AG04449 (cell line): ENCODE data around the gene NCSTN.

ENCODE experiments used
- CTCF ChIA-PET: fragments of 350-600 bp; formaldehyde crosslinking; extraction: SDS; loops from one replicate; lab custom pipeline; 2021; ENCODE audit warnings: antibody characterized with exemption; lab: Yijun Ruan, JAX
- POLR2A ChIA-PET: fragments of 400-600, 350-600 bp; formaldehyde crosslinking; extraction: SDS; loops from one replicate; lab custom pipeline; 2020; ENCODE audit warnings: antibody characterized with exemption, inconsistent platforms; lab: Yijun Ruan, JAX
- DNase-seq: peaks from one replicate; pipeline ENCODE4 v3.0.0-alpha.2; 2010; ENCODE audit warnings: low read depth, low spot score
- H3K4me3 ChIP-seq: 2 replicates; pipeline ENCODE4 v1.5.1; 2011; ENCODE audit warnings: low read depth, mild to moderate bottlenecking, control low read depth, low read length
- TF ChIP-seq, protein P1 (sequence below): IDR thresholded peaks from one replicate; pipeline ENCODE4 v1.5.1; 2011; ENCODE audit warnings: mild to moderate bottlenecking, moderate library complexity, low read length, control low read depth, inconsistent platforms; ENCODE audit not compliant: insufficient read depth; ENCODE audit errors: missing control alignments

Gene NCSTN

DNA sequence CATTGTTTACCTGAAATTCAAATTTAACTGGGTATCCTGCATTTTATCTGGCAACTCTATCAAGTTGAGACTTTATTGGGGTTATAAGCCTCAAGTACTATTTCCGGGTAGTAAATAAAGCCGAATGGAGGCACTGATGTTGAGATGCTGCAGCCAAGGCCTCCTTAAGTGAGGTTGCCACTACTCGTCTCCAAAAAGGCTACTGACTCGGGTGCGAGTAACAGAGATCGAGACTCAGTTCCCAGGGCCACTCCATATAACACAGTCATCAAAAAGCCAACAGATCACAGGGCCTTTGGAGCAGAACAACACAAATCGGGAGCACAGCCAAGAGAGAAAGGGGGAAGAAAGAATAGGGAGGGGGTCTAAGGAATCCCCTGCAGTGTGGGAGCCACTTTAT lies 657 bp upstream of the NCSTN start:
- POLR2A ChIA-PET = no interaction called here
- H3K4me3 ChIP-seq = peak overlapping the region; percentile 93
- DNase-seq = no peak
- CTCF ChIA-PET = interaction anchor here (0.9 to 1.7 kb wide), 4 partner anchors 13 to 257 kb away, joined by 3 to 8 read pairs (median 3); no protein-coding TSS in a partner anchor
- TF ChIP-seq, protein P1, sequence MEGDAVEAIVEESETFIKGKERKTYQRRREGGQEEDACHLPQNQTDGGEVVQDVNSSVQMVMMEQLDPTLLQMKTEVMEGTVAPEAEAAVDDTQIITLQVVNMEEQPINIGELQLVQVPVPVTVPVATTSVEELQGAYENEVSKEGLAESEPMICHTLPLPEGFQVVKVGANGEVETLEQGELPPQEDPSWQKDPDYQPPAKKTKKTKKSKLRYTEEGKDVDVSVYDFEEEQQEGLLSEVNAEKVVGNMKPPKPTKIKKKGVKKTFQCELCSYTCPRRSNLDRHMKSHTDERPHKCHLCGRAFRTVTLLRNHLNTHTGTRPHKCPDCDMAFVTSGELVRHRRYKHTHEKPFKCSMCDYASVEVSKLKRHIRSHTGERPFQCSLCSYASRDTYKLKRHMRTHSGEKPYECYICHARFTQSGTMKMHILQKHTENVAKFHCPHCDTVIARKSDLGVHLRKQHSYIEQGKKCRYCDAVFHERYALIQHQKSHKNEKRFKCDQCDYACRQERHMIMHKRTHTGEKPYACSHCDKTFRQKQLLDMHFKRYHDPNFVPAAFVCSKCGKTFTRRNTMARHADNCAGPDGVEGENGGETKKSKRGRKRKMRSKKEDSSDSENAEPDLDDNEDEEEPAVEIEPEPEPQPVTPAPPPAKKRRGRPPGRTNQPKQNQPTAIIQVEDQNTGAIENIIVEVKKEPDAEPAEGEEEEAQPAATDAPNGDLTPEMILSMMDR = no peak

DNA sequence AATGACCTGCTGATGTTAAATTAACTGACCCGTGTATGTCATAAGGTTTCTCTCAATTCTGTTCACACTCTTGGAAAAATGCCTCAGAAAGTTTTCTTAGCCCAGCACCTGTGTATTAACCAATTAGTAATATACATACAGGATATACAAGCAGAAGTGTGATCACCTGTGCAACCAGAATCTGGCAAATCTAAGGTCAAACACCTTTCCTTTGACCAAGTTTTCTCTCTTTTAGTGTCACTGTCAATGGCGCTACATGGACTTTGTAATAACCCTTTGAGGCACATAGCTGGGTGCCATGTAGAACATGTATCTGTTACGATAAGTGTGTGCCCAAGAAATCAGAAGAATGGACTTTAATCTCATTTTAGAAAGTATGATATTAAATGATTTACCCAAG lies 1.1 kb downstream of the NCSTN start:
- POLR2A ChIA-PET = no interaction called here
- CTCF ChIA-PET = interaction anchor here (1.1 to 2.7 kb wide), 5 partner anchors 10 to 53 kb away, joined by 3 to 23 read pairs (median 4); no protein-coding TSS in a partner anchor
- DNase-seq = no peak
- TF ChIP-seq, protein P1 = no peak
- H3K4me3 ChIP-seq = peak overlapping the region; percentile 93

DNA sequence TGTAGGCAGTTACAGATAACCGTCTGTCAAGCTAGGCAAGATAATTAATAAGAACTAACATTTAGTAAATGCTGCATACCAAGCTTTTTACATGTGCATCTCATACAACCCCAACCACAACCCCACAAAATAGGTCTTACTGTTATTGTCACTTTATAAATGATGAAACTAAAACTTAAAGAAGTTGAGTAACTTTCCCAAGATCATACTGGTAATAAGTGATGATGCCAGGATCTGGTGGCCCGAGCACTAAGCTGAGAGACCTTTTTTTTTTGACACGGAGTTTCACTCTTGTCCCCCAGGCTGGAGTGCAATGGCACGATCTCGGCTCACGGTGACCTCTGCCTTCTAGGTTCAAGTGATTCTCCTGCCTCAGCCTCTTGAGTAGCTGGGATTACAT lies 1.8 kb downstream of the NCSTN start:
- CTCF ChIA-PET = interaction anchor here (0.9 to 2.7 kb wide), 5 partner anchors 9 to 152 kb away, joined by 3 to 23 read pairs (median 3); no protein-coding TSS in a partner anchor
- POLR2A ChIA-PET = no interaction called here
- no peak for DNase-seq
- TF ChIP-seq, protein P1 = no peak
- no peak overlapping the region for H3K4me3 ChIP-seq

DNA sequence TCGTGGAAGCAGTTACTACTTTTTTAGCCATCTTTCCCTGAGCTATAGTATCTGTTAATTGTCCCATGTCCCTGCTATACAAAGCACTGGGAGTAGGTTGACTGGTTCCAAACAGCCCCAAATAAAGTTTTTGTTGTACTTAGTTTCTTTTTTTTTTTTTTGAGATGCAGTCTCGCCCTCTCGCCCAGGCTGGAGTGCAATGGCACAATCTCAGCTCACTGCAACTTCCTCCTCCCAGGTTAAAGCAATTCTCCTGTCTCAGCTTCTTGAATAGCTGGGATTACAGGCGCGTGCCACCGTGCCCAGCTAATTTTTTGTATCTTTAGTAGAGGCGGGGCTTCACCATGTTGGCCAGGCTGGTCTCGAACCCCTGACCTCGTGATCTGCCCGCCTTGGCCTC lies 3.3 kb downstream of the NCSTN start:
- POLR2A ChIA-PET = no interaction called here
- CTCF ChIA-PET = interaction anchor here (0.8 to 1.8 kb wide), 5 partner anchors 9 to 153 kb away, joined by 3 to 11 read pairs (median 3); no protein-coding TSS in a partner anchor
- no peak overlapping the region for H3K4me3 ChIP-seq
- TF ChIP-seq, protein P1 = no peak
- no peak for DNase-seq

DNA sequence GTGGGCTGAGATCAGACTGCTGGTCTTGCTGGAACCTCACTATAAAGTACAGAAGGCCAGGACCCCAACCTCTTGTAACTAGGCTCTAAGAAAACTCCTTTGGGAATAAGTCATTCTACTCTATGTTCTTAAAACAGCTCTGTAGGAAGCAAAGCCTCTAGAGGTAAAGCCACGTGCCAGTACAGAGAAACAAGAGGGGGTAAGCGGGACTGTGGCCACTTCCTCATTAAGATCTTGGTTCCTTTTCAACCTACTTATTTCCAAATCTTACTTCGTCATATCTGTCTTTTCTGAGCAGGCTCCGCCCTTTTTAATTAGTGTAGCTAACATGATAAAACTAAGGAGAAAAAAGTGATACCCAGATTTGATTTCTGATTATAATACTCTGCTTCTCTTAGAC lies 3.8 kb downstream of the NCSTN start:
- DNase-seq = no peak
- ChIA-PET CTCF (interaction anchor here (0.8 to 1.8 kb wide), 5 partner anchors 8 to 153 kb away, joined by 3 to 11 read pairs (median 3); no protein-coding TSS in a partner anchor), POLR2A (no interaction called here)
- H3K4me3 ChIP-seq = no peak overlapping the region
- TF ChIP-seq, protein P1 = no peak

DNA sequence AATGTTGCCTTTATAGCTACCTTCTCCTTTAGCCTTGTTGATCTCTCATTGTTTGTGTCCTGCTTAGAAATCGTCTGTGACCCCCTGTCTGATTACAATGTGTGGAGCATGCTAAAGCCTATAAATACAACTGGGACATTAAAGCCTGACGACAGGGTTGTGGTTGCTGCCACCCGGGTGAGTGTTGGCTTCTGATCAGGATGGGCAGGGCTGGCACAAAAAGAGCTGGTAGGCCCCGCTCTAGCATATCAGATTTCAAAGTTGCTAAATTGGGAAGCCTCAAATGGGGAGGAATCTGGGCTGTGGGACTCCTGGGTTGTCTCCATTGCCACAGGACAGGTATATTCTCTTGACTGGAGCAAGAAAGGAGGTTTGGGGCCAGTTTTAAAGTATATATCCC lies 8.4 kb downstream of the NCSTN start:
- DNase-seq = no peak
- ChIA-PET POLR2A (no interaction called here), CTCF (interaction anchor here (1.1 to 19.2 kb wide), 6 partner anchors 11 to 158 kb away, joined by 3 to 277 read pairs (median 6); no protein-coding TSS in a partner anchor)
- no peak overlapping the region for H3K4me3 ChIP-seq
- TF ChIP-seq, protein P1 = no peak
